Skeletal muscle satellite cell (primary cell): ENCODE measurements around the gene ISCU.

Experiments
- H3K27me3 ChIP-seq: 2 replicates; pipeline ENCODE4 v1.7.0; 2013; ENCODE audit warnings: low read length; ENCODE audit not compliant: control insufficient read depth, insufficient read depth
- H3K36me3 ChIP-seq: 2 replicates; pipeline ENCODE4 v1.7.0; 2013; ENCODE audit warnings: mild to moderate bottlenecking, control low read depth, low read length; ENCODE audit not compliant: insufficient read depth
- H3K4me1 ChIP-seq: 2 replicates; pipeline ENCODE4 v1.7.0; 2013; ENCODE audit warnings: low read length; ENCODE audit not compliant: control insufficient read depth, insufficient read depth
- H3K4me2 ChIP-seq: 2 replicates; pipeline ENCODE4 v1.7.0; 2013; ENCODE audit warnings: mild to moderate bottlenecking, low read length
- H3K4me3 ChIP-seq: 2 replicates; pipeline ENCODE4 v1.7.0; 2013; ENCODE audit warnings: low read length
- H3K9ac ChIP-seq: 2 replicates; pipeline ENCODE4 v1.7.0; 2013; ENCODE audit warnings: mild to moderate bottlenecking, low read depth, low read length, moderate library complexity
- H3K9me3 ChIP-seq: replicated peaks from 2 replicates; pipeline ENCODE4 v1.7.0; 2013; ENCODE audit warnings: mild to moderate bottlenecking, control low read depth, low read length

Gene ISCU

GRCh38 chr12:108602976-108603704, 40.7 kb downstream of the ISCU start:
- H3K27me3 ChIP-seq = peaks cover 12% of the 10 kb centered on the region
- H3K4me1 ChIP-seq = peaks cover 3% of the 10 kb centered on the region
- H3K4me2 ChIP-seq = no peak overlapping the region
- no peaks in the 10 kb centered on the region for H3K36me3 ChIP-seq
- no peak overlapping the region for H3K9ac ChIP-seq
- H3K9me3 ChIP-seq = no peaks in the 10 kb centered on the region
- H3K4me3 ChIP-seq = no peak overlapping the region

DNA sequence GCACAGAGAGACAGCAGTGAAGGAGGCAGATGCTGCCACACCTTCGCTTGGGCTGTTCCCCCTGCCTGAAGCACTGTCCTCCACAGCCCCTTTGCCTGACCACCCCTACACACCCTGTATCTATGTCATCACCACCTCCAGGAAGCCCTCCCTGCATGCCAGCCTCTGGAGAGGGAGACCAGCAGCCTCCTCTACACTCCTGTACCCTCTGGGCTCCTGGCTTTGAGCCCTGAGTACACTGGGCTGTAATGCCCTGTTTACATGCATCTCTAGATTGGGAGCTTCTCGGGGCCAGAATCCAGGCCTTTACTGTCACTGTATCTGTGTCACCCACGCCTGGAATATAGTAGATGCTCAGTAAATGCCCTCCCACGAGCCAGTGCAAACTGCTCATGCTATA, 41.3 kb downstream of the ISCU start:
- no peak overlapping the region for H3K9ac ChIP-seq
- H3K4me2 ChIP-seq = no peak overlapping the region
- no peaks in the 10 kb centered on the region for H3K9me3 ChIP-seq
- no peak overlapping the region for H3K4me3 ChIP-seq
- peaks cover 3% of the 10 kb centered on the region for H3K4me1 ChIP-seq
- no peaks in the 10 kb centered on the region for H3K36me3 ChIP-seq
- H3K27me3 ChIP-seq = peaks cover 11% of the 10 kb centered on the region

DNA sequence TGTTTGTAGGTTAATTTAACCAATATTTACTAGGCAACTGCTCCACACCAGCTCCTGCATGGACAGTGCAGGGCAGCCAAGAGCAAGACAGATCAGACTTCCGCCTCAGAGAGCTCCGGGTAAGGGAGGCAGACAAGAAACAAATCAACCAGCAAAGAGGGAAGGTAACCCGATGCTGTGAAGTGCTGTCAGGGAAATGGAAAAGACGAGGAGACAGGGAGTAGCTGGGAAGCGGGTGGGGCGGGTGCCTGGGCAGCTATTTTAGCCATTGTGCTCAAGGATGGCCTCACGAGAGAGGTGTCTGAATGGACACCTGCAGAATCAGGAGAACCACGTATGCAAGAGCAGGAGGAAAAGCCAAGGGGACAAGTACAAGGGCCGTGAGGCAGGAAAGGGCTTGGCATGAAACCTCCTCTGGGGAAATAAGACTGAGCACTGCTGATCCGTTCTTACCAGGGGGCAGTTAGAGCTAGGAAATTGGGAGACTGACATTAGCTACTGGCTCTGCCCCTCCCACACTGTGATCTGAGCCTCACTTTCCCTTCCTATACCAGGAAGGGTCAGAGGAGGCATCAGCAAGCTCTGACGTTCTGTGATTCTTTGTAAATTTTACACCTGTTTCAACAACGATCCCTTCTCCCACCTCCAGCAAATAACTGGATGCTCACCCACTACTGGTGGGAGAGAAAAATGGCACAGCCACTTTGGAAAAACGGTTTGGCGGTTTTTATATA, 42.0 kb downstream of the ISCU start:
- H3K9ac ChIP-seq = no peak overlapping the region
- H3K4me2 ChIP-seq = no peak overlapping the region
- H3K27me3 ChIP-seq = peaks cover 5% of the 10 kb centered on the region
- H3K4me1 ChIP-seq = peaks cover 5% of the 10 kb centered on the region
- no peak overlapping the region for H3K4me3 ChIP-seq
- no peaks in the 10 kb centered on the region for H3K9me3 ChIP-seq
- H3K36me3 ChIP-seq = no peaks in the 10 kb centered on the region

DNA sequence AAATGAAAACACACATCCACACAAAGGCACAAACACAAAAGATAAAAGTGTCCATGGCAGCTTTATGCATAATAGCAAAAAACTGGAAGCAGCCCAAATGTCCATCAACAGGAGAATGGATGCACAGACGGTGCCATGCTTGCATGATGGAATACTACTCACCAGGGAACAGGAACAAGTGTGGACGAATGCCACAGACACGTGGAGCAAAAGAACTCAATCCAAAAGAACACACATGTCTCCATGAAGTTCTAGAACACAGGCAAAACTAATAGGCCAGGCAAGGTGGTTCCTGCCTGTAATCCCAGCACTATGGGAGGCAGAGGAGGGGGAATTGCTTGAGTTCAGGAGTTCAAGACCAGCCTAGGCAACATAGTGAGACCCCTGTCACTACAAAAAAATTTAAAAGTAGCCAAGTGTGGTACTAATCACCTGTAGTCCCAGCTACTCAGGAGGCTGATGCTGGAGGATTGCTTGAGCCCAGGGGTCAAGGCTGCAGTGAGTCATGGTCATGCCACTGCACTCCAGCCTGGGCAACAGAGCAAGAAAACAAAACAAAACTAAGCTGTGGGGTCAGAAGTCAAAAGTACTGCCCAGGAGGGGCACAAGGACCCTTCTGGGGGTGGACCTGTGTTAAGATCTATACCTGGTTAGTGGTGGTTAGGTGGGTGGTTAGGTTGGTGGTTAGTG, 42.7 kb downstream of the ISCU start:
- H3K4me2 ChIP-seq = no peak overlapping the region
- no peak overlapping the region for H3K9ac ChIP-seq
- H3K4me3 ChIP-seq = no peak overlapping the region
- H3K4me1 ChIP-seq = peaks cover 13% of the 10 kb centered on the region
- no peaks in the 10 kb centered on the region for H3K36me3 ChIP-seq
- H3K27me3 ChIP-seq = no peaks in the 10 kb centered on the region
- no peaks in the 10 kb centered on the region for H3K9me3 ChIP-seq

DNA sequence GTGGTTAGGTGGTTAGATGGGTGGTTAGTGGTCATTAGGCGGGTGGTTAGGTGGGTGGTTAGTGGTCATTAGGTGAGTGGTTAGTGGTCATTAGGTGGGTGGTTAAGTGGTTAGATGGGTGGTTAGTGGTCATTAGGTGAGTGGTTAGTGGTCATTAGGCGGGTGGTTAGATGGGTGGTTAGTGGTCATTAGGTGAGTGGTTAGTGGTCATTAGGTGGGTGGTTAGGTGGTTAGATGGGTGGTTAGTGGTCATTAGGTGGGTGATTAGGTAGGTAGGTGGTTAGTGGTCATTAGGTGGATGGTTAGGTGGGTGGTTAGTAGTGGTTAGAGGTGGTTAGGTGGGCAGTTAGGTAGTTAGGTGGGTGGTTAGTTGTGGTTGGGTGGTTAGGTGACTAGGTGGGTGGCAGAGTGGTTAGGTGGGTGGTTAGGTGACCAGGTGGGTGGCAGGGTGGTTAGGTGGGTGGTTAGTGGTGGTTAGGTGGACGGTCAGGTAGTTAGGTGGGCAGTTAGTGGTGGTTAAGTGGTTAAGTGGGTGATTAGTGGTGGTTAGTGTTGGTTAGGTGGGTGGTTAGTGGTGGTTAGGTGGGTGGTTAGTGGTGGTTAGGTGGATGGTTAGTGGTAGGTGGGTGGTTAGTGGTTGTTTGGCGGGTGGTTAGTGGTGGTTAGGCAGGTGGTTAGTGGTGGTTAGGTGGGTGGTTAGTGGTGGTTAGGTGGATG, 43.5 kb downstream of the ISCU start:
- no peak overlapping the region for H3K4me2 ChIP-seq
- no peaks in the 10 kb centered on the region for H3K36me3 ChIP-seq
- no peaks in the 10 kb centered on the region for H3K27me3 ChIP-seq
- peaks cover 20% of the 10 kb centered on the region for H3K4me1 ChIP-seq
- H3K4me3 ChIP-seq = no peak overlapping the region
- no peak overlapping the region for H3K9ac ChIP-seq
- no peaks in the 10 kb centered on the region for H3K9me3 ChIP-seq

GRCh38 chr12:108606492-108606891, 44.1 kb downstream of the ISCU start:
- H3K9me3 ChIP-seq = no peaks in the 10 kb centered on the region
- no peaks in the 10 kb centered on the region for H3K27me3 ChIP-seq
- H3K4me2 ChIP-seq = no peak overlapping the region
- H3K4me1 ChIP-seq = peaks cover 23% of the 10 kb centered on the region
- no peak overlapping the region for H3K9ac ChIP-seq
- no peaks in the 10 kb centered on the region for H3K36me3 ChIP-seq
- no peak overlapping the region for H3K4me3 ChIP-seq

- Histone ChIP-seq H3K4me2 (no peak overlapping the region), H3K27me3 (no peaks in the 10 kb centered on the region), H3K9ac (no peak overlapping the region), H3K9me3 (no peaks in the 10 kb centered on the region), H3K4me3 (no peak overlapping the region), H3K4me1 (peaks cover 37% of the 10 kb centered on the region), H3K36me3 (no peaks in the 10 kb centered on the region)
Measured at GRCh38 chr12:108607981-108608600, 45.7 kb downstream of the ISCU start.

DNA sequence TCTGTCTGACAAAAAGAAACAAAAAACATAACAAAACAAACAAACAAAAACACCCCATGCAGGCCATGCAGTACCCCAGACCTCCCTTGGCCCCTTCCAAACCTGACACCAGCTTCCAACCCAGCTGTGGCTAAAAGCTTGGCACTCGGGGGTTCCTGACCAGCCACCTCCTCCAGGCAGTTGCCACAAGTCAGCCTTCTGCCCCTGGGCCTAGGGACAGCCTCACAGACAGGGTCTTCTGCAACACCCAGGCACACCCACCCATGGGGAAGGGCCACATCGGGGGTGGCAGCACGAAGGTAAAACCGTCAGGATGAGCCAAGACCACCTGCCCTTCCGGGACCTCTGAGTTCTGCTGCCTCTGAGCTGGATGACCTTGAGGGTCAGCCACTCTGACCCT, 46.2 kb downstream of the ISCU start:
- H3K36me3 ChIP-seq = no peaks in the 10 kb centered on the region
- H3K9ac ChIP-seq = no peak overlapping the region
- H3K4me2 ChIP-seq = no peak overlapping the region
- H3K4me1 ChIP-seq = peaks cover 39% of the 10 kb centered on the region
- H3K9me3 ChIP-seq = no peaks in the 10 kb centered on the region
- no peaks in the 10 kb centered on the region for H3K27me3 ChIP-seq
- no peak overlapping the region for H3K4me3 ChIP-seq

- Histone ChIP-seq H3K4me2 (peak overlapping the region; percentile 37), H3K4me3 (no peak overlapping the region), H3K27me3 (no peaks in the 10 kb centered on the region), H3K36me3 (no peaks in the 10 kb centered on the region), H3K4me1 (peaks cover 39% of the 10 kb centered on the region), H3K9me3 (no peaks in the 10 kb centered on the region), H3K9ac (peak overlapping the region; percentile 20)
Measured at GRCh38 chr12:108609537-108610335, 47.3 kb downstream of the ISCU start.

- Histone ChIP-seq H3K4me2 (no peak overlapping the region), H3K4me1 (peaks cover 39% of the 10 kb centered on the region), H3K36me3 (no peaks in the 10 kb centered on the region), H3K4me3 (no peak overlapping the region), H3K9ac (no peak overlapping the region), H3K27me3 (no peaks in the 10 kb centered on the region), H3K9me3 (no peaks in the 10 kb centered on the region)
Measured at GRCh38 chr12:108610336-108610815, 48.0 kb downstream of the ISCU start.
